ENCODE measurements around the gene IL12RB2.
"Not testable (repeated sequence)": the region's sequence is repeated elsewhere in the genome, so short reads cannot be mapped to it uniquely, and the experiment has no call there.

The IL12RB2 gene

DNA sequence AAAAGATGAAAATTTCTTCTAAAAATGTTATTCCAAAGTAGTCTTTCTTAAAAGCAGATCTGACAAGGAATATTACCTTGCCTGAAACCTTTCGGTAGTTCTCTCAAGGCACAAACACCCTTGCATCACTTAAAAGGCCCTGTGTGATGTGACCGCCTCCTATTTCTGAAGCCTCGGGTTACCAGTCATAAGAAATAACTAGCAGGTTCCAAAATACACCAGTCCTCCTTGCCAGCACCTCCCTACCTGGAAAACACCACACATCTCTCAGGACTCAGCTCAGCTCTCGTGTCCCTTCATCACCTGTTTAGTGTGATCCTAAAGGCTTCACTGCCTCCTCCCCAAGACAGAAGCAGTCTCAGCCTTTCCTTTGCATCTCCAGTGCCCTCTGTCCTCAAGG is 86.9 kb downstream of the IL12RB2 start:
- no peak for DNase-seq (ENCODE audit: low read depth)

DNA sequence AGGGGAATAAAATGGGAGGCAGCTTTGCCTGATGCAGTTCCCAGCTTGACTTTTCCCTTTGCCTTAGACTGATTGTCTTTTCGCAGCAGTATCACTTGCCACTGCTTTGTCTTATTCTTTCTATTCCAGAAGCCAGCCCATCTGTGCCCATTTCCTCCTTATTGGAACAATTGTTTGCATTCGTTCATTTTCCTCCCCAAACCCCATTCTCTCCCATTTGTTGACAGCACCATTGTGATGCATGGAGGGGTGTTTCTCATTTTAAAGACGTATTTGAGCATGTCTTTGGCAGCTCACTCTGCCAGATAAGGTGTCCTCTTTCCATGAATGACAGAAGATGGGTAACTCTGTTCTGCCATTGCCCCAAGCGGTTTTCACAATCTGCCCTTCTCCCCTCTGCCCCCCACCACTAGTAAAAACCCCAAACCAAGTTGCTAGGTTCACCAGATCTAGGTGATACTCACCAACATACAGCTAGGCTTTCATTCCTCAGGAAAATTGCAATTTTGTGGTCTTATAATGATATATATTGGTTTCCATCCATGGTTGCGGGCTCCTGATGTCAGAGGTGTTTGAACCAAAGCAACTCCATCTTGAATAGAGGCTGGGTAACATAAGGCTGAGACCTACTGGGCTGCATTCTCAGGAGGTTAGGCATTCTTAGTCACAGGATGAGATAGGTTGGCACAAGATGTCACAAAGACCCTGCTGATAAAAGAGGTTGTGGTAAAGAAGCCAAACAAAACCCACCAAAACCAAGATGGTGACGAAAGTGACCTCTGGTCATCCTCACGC is 91.7 kb downstream of the IL12RB2 start:
- no peak for DNase-seq (ENCODE audit: low read depth)

DNA sequence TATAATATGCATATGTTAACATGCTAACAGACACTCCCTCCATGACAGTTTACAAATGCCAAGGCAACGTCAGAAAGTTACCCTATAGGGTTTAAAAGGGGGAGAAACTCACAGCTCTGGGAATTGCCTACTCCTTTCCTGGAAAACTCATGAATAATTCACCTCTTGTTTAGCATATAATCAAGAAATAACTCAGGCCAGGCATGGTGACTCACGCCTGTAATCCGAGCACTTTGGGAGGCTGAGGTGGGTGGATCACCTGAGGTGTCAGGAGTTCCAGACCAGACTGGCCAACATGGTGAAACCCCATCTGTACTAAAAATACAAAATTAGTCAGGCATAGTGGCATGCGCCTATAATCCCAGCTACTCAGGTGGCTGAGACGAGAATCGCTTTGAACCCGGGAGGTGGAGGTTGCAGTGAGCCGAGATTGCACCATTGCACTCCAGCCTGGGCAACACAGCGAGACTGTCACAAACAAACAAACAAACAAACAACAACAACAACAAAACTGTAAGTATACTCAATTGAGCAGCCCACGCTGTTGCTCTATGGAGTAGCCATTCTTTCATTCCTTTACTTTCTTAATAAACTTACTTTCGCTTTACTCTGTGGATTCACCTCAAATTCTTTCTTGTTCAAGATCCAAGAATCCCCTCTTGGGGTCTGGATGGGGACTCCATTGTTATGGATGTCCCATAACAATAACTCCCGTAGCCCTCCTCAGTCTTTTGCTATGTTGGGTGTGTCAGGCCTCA is 92.5 kb downstream of the IL12RB2 start:
- not testable (repeated sequence) for DNase-seq (ENCODE audit: low read depth)

DNA sequence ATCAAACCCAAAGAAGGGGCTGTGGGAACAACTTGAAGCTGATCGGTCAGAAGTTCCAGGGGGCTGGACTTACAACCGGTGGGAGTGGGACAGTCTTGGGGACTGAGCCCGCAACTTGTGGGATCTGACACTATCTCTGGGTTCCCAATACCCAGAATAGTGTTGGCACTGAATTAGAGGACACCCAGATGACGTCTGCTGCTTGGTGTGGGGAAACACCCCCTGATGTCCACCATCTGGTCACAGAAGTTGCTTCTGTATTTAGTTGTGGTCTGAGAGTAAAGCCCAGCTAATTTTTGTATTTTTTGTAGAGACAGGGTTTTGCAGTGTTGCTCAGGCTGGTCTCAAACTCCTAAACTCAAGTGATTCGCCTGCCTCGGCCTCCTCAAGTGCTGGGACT is 93.8 kb downstream of the IL12RB2 start:
- DNase-seq (ENCODE audit: low read depth), result no peak

DNA sequence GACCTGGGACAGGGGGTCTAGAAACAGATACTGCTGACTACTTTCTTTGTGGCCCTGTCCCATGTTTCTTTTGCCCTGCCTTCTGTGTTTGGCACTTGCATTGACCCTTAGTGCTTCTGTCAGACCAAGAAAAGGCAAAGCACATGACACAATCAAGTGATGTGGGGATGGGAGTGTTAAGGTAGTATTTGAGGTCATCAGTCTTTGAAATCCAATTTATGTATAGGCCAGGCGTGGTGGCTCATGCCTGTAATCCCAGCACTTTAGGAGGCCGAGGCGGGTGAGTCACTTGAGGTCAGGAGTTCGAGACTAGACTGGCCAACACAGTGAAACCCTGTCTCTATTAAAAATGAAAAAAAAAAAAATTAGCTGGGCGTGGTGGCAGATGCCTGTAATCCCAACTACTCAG is 96.5 kb downstream of the IL12RB2 start:
- no peak for DNase-seq (ENCODE audit: low read depth)

DNA sequence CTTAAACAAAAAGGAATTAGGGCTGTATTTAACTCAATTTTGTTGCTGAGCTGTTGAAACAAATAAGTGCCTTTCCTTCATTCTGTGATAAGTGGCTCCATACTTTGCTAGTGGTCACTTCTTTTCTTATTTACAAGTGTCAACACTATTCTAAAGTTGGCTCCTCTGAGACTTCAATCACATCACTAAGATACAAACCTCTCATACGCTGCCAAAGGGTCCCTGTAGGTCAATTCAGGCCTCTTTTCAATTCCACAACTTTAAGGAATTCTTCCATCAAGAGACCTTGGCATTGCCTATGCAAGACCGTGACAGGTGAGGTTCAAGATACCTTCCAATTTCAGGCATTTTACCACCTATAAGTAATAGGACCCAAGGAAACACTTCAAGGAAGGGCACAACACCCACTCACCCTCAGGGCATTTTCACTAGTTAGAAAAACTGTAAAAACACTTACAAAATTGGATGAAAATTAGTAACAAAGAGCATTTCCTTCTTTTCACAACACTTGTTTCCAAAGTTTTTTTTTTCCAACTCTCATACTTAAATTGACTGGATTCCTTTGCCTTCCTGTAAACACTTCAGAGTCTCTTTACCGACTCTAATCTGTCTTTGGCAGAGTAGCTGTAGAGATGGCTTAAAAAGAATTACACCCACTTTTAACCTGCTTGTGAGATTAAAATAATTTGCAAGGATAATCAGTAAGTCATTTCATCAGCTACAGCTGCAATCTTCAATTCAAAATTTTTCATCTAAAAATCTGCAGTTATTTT is 98.0 kb downstream of the IL12RB2 start:
- DNase-seq (ENCODE audit: low read depth), result no peak

DNA sequence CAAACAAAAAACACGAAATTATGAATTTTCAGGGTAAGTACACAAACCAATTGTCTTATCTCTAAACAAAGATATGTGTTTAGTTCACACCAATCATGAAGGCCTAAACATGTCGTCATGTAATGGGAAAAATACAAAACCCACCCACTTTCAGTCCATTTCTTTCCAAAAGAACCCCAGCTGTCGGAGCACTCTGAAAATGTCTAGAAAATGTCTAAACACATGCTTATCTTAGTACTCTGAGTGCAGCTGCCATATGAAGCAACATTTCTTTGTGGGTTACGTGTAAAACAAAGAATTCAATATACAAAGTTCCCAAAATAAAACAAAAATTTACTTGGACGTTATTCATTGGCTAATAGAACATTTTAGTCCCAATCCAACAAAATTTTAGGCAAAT is 99.8 kb downstream of the IL12RB2 start:
- no peak for DNase-seq (ENCODE audit: low read depth)

DNA sequence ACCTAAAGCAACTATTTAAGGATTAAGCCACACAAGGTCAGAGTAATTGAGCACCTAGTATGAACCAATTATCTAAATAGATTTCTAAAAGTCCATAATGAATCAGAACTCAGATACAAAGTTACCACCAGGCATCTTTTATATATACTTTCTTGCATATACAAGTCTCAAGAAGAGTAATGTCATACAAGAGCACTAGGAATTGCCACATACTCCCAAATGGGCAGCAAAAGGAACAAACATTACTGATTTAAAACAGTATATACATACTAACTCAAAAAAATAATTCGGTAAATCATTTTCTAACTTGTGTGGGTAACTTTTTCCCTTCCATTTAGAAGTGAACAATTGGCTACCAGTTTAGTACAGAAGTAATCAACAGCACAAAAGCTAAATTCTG is 100.5 kb downstream of the IL12RB2 start:
- no peak for DNase-seq (ENCODE audit: low read depth)

DNA sequence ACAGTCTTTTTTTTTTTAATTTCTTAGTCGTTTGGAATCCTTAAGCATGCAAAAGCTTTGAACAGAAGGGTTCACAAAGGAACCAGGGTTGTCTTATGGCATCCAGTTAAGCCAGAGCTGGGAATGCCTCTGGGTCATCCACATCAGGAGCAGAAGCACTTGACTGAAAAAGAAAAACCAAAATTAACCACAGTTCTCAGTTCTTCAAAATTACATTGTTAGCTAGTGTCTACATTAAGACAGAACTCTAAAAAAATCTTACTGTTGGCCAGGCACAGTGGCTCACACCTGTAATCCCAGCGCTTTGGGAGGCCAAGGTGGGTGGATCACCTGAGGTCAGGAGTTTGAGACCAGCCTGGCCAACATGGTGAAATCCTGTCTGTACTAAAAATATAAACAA is 105.4 kb downstream of the IL12RB2 start:
- DNase-seq (ENCODE audit: low read depth), result not testable (repeated sequence)

DNA sequence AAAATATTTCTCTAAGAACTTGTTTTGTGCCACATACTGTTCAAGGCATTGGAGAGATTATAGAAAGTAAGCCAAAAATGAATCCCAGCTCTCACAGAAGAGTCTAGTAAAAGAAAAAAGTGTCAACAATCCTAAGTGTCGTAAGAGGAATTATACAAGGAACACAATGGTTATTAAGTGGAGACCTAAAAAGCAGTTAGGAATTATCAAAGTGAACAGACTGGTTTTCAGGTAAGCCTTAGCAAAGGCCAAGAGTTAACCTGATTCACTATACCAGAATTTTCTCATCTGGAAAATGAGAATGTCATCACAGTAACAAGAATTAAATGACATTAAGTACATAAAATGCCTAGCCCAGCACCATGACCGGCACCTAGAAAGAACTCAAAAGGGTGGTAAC is 106.9 kb downstream of the IL12RB2 start:
- DNase-seq (ENCODE audit: low read depth), result no peak

DNA sequence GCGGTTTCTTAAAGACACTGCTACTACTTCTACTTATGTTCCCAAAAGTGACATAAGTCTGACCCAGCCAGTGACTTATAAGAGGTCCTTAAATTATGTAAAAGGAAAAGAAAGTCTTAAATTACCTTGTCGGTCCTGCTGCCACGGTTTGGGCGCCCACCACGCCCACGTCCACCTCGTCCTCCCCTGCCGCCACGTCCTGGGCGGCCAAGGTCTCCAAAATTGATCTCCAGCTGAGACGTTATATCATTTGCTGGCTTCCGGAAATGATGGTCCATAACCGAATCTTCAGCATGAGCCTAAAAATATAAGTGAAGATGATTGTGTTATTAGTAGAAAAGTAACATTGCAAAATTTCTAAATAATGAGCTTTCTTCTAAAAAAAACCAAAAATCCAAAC is 107.4 kb downstream of the IL12RB2 start:
- no peak for DNase-seq (ENCODE audit: low read depth)

DNA sequence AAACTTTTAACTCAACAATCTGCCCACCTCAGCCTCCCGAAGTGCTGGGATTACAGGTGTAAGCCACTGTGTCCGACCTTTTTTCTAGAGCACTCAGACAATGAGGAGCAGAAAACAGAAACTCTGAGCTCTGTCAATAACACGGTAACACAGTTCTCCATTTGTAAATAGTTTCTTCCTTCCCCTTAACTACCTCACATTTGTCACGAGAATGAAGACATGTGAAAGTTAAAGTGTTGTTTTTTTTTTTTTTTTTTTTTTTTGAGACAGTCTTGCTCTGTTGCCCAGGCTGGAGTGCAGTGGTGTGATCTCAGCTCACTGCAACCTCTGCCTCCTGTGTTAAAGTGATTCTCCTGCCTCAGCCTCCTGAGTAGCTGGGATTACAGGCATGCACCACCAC is 110.1 kb downstream of the IL12RB2 start:
- DNase-seq (ENCODE audit: low read depth), result not testable (repeated sequence)

DNA sequence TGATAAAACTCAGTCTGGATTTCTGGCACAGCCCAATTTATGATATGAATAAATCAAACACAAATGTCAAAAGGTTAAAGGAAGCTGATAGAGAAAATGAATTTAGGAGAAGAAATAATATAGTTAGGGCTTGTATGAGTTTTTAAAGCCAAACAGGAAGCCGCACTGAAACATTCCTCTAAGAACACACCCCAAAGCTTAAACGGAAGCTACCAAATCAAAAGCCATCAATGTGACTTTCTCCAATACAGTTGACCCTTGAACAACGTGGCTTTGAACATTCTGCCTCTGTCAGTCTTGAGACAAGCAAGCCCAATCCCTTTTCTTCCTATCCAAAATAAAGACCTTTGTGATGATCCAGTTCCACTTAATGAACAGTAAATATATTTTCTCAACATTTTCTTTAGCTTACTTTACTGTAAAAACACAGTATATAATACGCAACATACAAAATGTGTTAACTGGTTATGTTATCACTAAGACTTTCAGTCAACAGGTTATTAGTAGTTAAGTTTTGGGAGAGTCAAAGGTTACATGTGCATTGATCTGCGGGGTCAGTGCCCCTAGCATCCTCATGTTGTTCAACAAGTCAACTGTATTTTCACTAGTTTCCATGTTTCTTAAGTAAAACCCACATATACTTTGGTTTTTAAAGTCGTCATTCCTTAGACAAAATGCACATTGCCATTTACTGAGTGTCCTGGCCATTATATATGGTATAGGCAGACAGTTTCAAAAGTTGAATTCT is 111.3 kb downstream of the IL12RB2 start:
- no peak for DNase-seq (ENCODE audit: low read depth)

DNA sequence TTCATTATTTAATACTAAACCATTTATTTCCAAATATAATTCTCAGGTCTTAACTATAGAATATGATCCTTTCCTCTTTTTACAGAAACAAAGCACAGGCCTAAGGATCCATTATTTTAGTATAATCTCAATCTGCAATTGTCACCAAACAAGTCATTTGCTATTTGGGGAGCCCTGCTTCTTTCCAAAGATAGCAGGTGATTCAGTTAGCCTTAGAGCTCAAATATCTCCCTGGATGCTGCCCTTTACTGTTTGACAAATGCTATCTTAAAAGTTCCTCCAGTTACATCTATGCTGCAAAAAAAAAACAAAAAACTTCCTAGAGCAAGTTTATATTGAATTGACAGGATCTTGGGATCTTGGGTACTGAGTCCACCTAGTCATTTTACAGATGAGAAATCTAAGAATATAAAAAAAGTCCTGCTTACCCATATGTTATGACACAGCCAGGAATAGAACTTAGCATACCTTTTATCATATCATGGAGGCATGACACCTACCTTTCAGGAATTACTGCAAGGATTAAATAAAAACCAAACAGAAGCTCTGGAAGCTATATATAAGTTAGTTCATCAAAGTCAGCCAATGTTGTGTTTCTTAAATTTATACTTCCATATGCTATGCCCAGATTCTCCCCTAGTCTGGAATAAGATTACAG is 113.3 kb downstream of the IL12RB2 start:
- DNase-seq (ENCODE audit: low read depth), result no peak

DNA sequence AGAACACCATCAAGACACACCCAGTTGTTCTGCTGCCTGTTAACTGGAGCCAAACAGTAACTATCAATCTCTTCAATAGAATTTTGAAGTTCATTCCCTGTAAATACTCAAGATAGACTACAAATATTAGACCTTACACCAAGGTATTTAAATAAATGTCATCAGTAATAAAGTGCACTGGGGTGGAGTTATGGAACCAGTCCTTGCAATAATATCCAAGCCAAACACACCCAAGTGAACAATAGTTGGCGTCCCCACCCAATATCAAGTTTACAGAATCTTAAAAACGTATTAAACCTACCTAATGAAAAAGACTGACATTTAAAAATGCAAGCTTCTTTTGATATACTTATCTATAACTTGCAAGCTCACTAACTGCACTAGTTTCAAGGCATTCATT is 119.8 kb downstream of the IL12RB2 start:
- DNase-seq (ENCODE audit: low read depth), result no peak

DNA sequence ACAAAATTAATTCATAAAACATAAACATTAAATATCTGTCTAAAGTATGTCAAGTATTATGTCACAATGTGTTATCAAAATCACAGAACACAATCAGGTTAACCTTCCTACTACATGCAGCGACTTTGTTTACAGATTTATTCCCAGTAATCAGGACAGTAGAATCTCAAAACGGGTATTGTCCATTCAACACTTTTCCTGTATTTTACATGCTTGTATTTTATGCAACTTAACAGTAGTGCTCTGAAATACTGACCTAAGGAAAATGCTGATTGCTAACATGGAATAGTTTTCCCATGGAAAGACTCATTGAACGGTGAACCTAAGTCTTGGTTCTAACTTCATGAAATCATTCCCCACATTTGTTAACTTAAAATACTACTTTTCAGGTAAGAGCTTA is 120.3 kb downstream of the IL12RB2 start:
- DNase-seq (ENCODE audit: low read depth), result no peak

DNA sequence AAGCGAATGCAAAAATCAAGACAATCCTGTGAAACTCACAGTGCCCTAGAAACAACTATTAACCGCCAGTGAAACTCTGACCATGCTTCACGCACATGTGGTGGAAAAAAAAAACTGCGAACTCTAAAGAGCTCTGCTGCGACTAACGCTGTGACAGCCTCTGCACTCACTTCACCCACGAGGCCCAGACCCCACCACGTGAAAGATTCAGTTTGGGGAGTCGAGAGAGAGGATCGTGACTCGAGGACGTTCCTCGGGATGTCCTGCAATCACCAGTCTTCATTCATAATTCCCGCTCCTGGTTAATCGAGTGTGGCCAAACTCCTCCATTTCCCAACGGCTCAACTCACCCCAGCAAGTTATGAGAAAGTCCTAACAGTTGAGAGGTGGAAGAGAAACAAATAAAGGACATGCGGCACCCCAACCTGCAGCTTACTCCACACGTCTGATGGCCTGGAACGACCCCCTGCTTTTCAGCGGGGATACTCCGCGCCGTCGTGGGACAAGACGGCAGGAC is 121.4 kb downstream of the IL12RB2 start:
- DNase-seq (ENCODE audit: low read depth), result no peak

DNA sequence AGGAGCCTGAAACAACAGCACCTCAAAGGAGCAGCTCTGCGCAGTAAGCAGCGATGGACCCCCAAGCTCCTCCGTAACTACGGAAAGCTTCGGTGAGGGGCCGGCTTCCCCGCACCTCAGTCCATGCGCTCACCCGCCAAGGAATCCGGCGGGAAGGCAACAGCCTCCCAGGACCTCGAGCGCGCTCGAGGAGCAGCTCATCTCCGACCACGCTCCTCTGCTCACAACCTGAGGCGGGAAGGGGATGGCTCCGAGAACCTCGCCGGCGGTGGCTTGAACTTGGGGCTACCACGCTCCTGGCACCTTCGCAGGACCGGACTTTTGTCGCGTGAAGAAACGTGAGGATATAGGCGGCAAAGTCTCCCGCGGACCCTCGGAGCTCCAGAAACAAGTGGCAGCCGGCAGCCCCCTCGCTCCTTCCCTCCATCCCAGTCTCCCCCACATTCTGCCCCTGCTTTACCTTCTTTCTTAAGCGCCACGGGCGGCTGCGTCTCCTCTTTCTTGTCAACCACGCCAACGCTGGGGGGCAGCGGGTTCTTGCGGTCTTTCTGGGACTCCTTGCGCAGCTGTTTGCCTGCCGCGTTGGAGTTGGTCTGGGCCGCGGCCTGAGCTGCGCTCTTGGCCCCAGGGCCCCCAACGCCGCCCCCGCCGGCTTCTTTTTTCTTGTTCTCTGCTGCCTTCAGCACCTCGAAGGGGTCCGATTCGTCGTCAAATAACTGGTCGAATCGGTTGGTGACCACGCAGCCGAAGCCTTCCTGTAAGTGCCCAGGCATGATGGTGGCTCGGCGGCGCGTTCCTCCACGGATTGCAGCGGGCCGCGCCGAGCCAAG is 122.1 kb downstream of the IL12RB2 start:
- no peak for DNase-seq (ENCODE audit: low read depth)

DNA sequence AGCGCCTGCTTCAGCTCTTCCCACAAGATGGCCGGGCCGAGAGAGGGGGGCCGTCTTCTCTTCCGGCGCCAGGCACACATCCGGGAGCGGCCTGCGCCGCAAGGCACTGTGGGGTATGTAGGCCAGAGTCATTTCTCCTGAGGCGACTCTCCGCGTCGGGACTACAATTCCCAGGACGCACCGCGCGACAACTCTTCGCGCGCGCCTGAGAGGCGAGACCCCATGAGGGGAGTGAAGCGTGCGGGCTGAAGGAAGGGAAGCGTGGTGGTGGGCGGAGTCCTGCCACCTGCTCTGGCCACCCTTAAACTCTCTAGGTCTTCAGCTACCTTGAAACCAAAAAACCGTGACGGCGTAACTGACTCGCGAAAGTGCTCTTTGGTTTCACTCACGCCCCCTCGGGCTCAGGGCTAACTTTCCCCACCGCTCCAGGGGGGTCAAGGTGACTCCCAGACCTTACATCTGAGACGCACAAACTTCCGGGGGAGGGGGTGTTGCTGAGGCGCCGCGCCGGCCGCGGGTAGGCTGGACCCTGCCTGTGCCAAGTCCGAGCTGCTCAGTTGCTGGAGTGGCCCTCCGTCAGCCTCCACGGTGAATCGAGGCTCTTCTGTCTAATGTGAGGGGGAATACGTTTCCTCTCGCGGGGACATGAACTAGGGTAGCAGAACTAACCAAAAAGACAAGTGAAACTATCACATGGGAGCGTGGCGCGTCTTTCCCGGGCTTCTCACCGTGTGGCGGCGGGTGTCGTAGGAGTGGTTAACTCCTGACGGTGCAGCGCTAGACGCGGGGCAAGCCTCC is 122.9 kb downstream of the IL12RB2 start, which contains the start of gene SERBP1:
Gene SERBP1, minus strand, starts transcription at position 45 of the 798 bp plus-strand sequence. CDS start 102 bp downstream, outside the sequence.
- peak; percentile 91 for DNase-seq (ENCODE audit: low read depth)
